Thymus (tissue), 11 donors: Measurements from ENCODE around the gene LHPP. TPM values are rescaled to one million over a fixed set of nuclear protein-coding genes. Genes with fewer than 3 reads are reported as not detected.
A peak's percentile ranks its signal among the peaks of the same experiment; 100 is the strongest.
"Not testable (repeated sequence)": the region's sequence is repeated elsewhere in the genome, so short reads cannot be mapped to it uniquely, and the experiment has no call there.

ENCODE experiments used
- DNase-seq, 9 donors: peaks; one replicate each; pipeline ENCODE4 v3.0.0-alpha.2; 2013; ENCODE audit warnings: low spot score in 9 of 9, low read depth in 6 of 9, missing footprints in 1 of 9
- H3K27ac ChIP-seq, 2 donors: one replicate each; pipeline ENCODE4 v1.5.1; 2013; ENCODE audit warnings: control low read depth in 1 of 2, low read depth in 1 of 2, low read length in 1 of 2, mild to moderate bottlenecking in 1 of 2, moderate library complexity in 1 of 2
- H3K27me3 ChIP-seq, 2 donors: one replicate each; pipeline ENCODE4 v1.5.1; 2013; ENCODE audit warnings: low read length in 1 of 2; ENCODE audit not compliant: control insufficient read depth in 2 of 2, insufficient read depth in 1 of 2
- H3K36me3 ChIP-seq, 2 donors: one replicate each; pipeline ENCODE4 v1.5.1; 2013; ENCODE audit warnings: low read length in 1 of 2, mild to moderate bottlenecking in 1 of 2, moderate library complexity in 1 of 2; ENCODE audit not compliant: control insufficient read depth in 2 of 2, insufficient read depth in 2 of 2
- H3K4me1 ChIP-seq, 2 donors: one replicate each; pipeline ENCODE4 v1.5.1; 2013; ENCODE audit warnings: low read length in 2 of 2; ENCODE audit not compliant: control insufficient read depth in 2 of 2, insufficient read depth in 2 of 2
- H3K4me3 ChIP-seq, 2 donors: one replicate each; pipeline ENCODE4 v1.5.1; 2013; ENCODE audit warnings: low read length in 2 of 2, control low read depth in 1 of 2, mild to moderate bottlenecking in 1 of 2
- H3K9me3 ChIP-seq, 2 donors: one replicate each; pipeline ENCODE4 v1.5.1; 2013; ENCODE audit warnings: low read length in 1 of 2, mild to moderate bottlenecking in 1 of 2; ENCODE audit not compliant: control insufficient read depth in 2 of 2, insufficient read depth in 1 of 2
- WGBS: extraction: QIAGEN DNeasy Blood & Tissue Kit; methylation state at CpG from one replicate; pipeline ENCODE4 v1.1.7; 2013; 5-methylcytosine and 5-hydroxymethylcytosine counted together
- polyA plus RNA-seq: library from polyadenylated mRNA; stranded (reverse); fragments of 200-250 nt; gene quantifications from one replicate; pipeline ENCODE4 v1.2.3, GENCODE V29; 2013
- total RNA-seq: library from RNA; stranded (reverse); fragments of 120-200 nt; gene quantifications from one replicate; pipeline ENCODE4 v1.2.4, GENCODE V29; 2013
- donor health status: healthy.

Gene LHPP
- total and polyA plus RNA-seq, 2 donors, result 6.3 to 13.5 TPM

DNA sequence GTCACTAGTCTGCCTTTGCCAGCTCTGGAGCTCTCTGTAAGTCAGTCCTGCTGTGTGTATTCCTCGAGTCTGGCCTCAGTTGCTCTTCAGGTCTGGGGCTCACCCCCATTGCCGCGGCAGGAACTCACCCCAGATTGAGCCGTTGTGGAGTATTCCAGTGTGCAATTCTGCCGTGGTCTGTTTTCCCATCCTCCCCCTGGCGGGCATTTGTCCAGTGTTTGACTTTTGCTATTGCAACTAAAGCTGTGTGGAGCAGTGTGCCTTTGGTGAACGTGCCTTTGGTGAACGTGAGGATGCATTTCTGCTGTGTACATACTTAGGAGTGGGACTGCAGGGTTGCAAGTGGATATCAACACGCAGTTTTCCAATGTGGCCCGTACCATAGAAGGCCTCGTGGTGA, 148.1 kb downstream of the LHPP start:
- peaks cover 0 to 3% of the 10 kb centered on the region in 2 donors for H3K9me3 ChIP-seq
- 99% methylated on average over 11 of the region's 11 CpGs for WGBS
- H3K36me3 ChIP-seq, result peaks cover 3% of the 10 kb centered on the region in 2 donors

DNA sequence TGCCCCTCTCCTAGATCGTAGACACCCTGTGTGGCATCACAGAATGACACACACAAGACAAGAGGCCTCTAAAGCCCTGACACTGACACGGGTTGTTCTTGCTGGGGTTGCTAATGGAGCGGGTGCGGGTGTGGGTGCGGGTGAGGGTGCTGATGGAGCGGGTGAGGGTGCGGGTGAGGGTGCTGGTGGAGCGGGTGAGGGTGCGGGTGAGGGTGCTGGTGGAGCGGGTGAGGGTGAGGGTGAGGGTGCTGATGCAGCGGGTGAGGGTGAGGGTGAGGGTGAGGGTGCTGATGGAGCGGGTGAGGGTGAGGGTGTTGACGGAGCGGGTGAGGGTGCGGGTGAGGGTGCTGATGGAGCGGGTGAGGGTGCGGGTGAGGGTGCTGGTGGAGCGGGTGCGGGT, 148.6 kb downstream of the LHPP start:
- DNase-seq, H3K36me3 ChIP-seq, H3K27me3 ChIP-seq, H3K9me3 ChIP-seq, H3K27ac ChIP-seq, H3K4me3 ChIP-seq: not testable (repeated sequence)
- 95% methylated on average over 18 of the region's 19 CpGs for WGBS
- H3K4me1 ChIP-seq, result peaks cover 53 to 70% of the 10 kb centered on the region in 2 donors

More for the DNA sequence above, 148.1 kb downstream of the LHPP start:
- no peak overlapping the region for H3K4me3 ChIP-seq
- peaks cover 57 to 75% of the 10 kb centered on the region in 2 donors for H3K4me1 ChIP-seq
- no peaks in the 10 kb centered on the region for H3K27me3 ChIP-seq
- no peak for DNase-seq
- no peak overlapping the region for H3K27ac ChIP-seq

DNA sequence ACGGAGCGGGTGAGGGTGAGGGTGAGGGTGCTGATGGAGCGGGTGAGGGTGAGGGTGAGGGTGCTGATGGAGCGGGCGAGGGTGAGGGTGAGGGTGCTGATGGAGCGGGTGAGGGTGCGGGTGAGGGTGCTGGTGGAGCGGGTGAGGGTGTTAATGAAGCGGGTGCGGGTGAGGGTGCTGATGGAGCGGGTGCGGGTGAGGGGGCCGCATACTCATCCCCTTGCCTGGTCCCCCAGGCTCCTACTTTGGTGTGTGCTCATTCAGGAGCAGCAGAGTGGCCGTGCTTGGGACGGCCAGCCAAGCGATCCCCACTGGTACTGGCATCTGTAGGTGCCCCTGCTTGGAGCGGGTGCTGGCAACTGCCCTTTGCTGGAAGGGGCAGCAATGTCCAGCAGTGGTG, 149.2 kb downstream of the LHPP start:
- H3K27ac ChIP-seq, result peak overlapping the region in 1 of 2 donors; percentile 82
- DNase-seq, H3K9me3 ChIP-seq, H3K4me3 ChIP-seq, H3K27me3 ChIP-seq: not testable (repeated sequence)
- peaks cover 6 to 11% of the 10 kb centered on the region in 2 donors for H3K36me3 ChIP-seq
- WGBS, result 87% methylated on average over 17 of the region's 17 CpGs
- H3K4me1 ChIP-seq, result peaks cover 46 to 63% of the 10 kb centered on the region in 2 donors

DNA sequence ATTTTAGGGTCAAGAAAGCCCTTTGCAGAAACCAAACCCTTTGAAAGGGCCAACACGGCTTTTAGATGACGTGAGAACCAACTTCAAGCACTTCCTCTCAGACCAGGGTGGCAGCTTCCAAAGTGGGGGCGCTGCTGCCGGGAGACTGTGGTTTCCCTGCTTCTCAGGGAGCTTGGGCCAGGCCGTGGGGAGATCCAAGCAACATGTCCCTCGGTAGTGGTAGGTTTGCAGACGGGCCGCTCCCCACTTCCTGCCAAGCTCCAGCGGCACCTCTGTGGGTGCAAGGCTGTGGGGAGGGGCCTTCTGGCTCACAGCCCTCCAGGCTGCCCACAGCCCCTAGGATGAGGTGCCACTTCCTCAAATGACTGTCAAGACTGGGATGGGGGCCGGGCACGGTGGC, 150.1 kb downstream of the LHPP start:
- peak overlapping the region; percentile 82 to 83 for H3K27ac ChIP-seq
- no peak overlapping the region for H3K4me3 ChIP-seq
- peaks cover 15 to 20% of the 10 kb centered on the region in 2 donors for H3K36me3 ChIP-seq
- H3K9me3 ChIP-seq, result peaks cover 0 to 3% of the 10 kb centered on the region in 2 donors
- peak in 2 of 9 donors; percentile 58 to 75 for DNase-seq
- WGBS, result 10% methylated on average over 11 of the region's 11 CpGs
- H3K4me1 ChIP-seq, result peaks cover 38 to 58% of the 10 kb centered on the region in 2 donors
- no peaks in the 10 kb centered on the region for H3K27me3 ChIP-seq

DNA sequence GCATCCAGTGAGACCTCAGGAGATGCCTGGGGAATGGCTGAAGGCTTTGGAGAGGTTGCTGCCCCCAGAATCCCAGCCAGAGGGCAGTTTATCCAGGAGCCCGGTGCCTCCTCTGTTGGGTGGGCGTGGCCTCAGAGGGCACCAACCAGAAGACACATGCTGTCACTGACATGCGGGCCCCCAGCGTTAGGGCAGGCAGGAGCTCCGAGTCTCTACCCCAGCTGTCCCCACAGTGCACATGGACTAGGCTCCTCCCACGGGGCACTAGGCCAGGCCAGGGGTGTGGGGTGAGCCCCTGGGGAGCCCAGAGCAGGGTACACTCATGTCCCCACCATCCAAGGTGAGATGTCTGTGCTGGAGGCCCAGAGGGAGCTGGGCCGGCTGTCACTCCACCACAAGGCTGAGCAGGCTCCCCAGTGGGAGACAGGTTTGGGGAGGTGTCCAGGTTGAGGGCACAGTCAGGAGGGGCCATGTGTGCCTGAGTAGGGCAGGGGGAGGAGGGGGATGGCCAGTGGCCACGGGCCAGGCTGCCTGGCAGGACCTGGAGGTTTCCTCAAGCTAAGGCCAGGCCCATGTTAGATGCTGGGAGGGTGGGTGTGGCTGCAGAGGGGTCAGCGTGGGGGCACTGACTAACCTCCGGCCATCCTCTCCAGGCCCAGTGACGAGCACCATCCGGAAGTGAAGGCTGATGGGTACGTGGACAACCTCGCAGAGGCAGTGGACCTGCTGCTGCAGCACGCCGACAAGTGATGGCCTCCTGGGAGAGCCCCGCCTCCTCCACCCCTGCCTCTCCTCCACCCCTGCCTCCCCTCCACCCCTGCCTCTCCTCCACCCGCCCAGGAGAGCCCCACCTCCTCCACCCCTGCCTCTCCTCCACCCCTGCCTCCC, 151.2 kb downstream of the LHPP start:
- Histone ChIP-seq H3K27me3 (no peaks in the 10 kb centered on the region), H3K36me3 (peaks cover 25 to 28% of the 10 kb centered on the region in 2 donors), H3K27ac (peak overlapping the region; percentile 72 to 82), H3K4me3 (no peak overlapping the region), H3K9me3 (peaks cover 0 to 3% of the 10 kb centered on the region in 2 donors), H3K4me1 (peaks cover 32 to 53% of the 10 kb centered on the region in 2 donors)
- DNase-seq, result peak in 3 of 9 donors; percentile 57 to 78 (median 65)
- 60% methylated on average over 18 of the region's 18 CpGs for WGBS

DNA sequence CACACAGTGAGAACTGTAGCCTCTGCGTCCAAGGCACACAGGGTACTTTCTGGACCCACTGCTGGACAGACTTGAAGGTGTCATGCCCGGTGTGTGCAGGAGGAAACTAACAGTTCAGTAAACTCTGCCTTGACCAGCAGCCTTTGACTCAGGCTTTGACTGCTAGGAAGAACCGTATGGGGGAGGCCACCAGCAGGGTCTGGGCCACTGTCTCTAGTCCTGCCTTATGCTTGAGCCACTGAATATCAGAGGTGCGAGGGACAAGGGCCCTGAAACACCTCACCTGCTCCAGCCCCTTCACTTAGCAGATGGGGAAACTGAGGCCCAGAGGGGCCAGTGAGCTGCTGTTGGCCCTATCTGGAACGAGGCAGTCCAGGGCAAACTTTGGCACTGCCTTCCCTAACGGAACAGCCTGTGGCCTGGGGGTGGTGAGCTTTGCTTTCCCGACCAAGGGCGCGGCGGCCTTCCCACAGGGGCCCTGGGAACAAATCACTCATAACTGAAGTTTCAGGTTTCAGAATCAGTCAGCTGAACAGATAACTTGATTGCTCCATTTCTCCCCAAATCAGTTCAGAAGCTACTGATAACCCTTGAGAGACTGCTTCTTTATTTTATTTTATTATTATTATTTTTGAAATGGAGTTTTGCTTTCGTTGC, 152.5 kb downstream of the LHPP start:
- H3K9me3 ChIP-seq, result peaks cover 0 to 3% of the 10 kb centered on the region in 2 donors
- H3K4me1 ChIP-seq, result peaks cover 37 to 59% of the 10 kb centered on the region in 2 donors
- 88% methylated on average over 11 of the region's 11 CpGs for WGBS
- peaks cover 37 to 40% of the 10 kb centered on the region in 2 donors for H3K36me3 ChIP-seq
- no peaks in the 10 kb centered on the region for H3K27me3 ChIP-seq
- no peak for DNase-seq
- H3K27ac ChIP-seq, result peak overlapping the region in 1 of 2 donors; percentile 55
- H3K4me3 ChIP-seq, result no peak overlapping the region

DNA sequence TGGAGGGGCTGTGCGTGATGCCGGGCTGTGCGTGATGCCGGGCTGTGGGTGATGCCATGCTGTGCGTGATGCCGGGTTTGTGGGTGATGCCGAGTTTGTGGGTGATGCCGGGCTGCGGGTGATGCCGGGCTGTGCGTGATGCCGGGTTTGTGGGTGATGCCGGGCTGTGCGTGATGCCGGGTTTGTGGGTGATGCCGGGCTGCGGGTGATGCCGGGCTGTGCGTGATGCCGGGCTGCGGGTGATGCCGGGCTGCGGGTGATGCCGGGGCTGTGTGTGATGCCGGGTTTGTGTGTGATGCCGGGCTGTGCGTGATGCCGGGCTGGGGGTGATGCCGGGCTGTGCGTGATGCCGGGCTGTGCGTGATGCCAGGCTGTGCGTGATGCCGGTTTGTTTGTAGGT, 153.6 kb downstream of the LHPP start:
- no peak overlapping the region for H3K27ac ChIP-seq
- DNase-seq, result no peak
- no peaks in the 10 kb centered on the region for H3K27me3 ChIP-seq
- H3K9me3 ChIP-seq, result peaks cover 0 to 3% of the 10 kb centered on the region in 2 donors
- 97% methylated on average over 34 of the region's 34 CpGs for WGBS
- peaks cover 48 to 70% of the 10 kb centered on the region in 2 donors for H3K4me1 ChIP-seq
- H3K36me3 ChIP-seq, result peaks cover 41 to 42% of the 10 kb centered on the region in 2 donors
- no peak overlapping the region for H3K4me3 ChIP-seq

DNA sequence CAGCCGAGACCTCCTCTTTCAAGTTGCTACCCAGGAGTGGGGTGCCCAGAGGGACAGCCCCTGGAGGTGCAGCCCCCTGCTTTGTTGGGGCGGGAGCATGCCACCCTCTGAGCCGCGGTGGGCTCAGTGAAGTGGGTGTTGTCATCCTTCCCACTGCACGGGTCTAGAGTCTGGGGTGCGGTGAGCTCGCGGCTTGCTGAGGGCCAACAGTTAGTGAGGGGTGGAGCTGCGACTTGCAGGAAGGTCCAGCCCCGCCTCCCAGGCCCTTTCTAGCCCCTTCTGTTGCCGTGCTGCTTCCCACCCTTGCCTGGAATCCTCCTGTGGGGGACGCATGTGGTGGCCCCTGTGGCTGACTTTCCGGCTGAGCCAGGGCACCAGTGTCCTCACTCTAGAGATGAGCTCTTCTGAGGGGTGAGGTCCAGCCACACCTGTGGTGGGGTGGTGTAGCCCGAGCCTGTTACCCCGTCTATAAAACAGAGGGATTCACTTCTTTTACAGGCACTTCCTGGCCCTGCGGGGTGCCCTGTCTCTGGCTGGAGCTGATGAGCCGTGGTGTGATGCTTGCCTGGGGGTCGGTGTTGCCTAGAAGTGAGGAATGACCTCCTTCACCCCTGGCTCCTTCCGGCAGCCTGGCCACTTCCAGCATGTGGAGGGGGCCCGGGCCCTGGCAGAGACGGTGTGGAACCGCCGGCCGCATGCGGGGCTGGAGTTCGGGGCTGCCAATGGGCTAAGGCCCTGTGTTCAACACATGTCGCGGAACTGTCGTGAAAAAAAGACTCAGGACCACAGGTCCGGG, 154.6 kb downstream of the LHPP start:
- peaks cover 53 to 74% of the 10 kb centered on the region in 2 donors for H3K4me1 ChIP-seq
- H3K4me3 ChIP-seq, result no peak overlapping the region
- H3K36me3 ChIP-seq, result peaks cover 51 to 52% of the 10 kb centered on the region in 2 donors
- DNase-seq, result no peak
- no peak overlapping the region for H3K27ac ChIP-seq
- 94% methylated on average over 30 of the region's 30 CpGs for WGBS
- H3K9me3 ChIP-seq, result peaks cover 0 to 3% of the 10 kb centered on the region in 2 donors
- H3K27me3 ChIP-seq, result no peaks in the 10 kb centered on the region
